ENCODE results near the gene TTC39A. TPM values are rescaled to one million over a fixed set of nuclear protein-coding genes. Genes with fewer than 3 reads are reported as not detected.

TTC39A gene
- total and polyA plus RNA-seq, 12 donors = 4.3 to 38.7 (median 20.4) TPM

DNA sequence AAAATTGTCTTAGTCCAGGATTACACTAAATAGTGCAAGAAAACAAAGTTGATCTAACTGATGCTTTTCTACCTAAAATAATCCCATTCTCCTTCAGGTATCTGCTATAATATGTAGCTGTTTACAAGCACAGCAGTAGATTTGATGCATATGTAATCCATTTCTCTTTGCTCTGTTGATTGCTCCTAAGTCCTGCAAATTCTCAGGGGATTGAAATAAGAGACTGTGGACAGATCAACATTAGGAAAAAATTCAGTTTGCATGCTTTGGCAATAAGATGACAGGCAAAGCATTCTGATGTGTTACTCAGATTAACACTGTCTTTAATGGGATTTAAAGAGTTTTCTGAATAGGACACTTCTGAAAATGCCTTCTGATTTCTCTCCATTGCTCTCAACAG lies 59.6 kb downstream of the TTC39A start:
- intact Hi-C loops (cut with DNase I) = no loop called here
- no peaks in the 10 kb centered on the region for H3K9me3 ChIP-seq
- no peak for DNase-seq
- TF ChIP-seq, protein P1, sequence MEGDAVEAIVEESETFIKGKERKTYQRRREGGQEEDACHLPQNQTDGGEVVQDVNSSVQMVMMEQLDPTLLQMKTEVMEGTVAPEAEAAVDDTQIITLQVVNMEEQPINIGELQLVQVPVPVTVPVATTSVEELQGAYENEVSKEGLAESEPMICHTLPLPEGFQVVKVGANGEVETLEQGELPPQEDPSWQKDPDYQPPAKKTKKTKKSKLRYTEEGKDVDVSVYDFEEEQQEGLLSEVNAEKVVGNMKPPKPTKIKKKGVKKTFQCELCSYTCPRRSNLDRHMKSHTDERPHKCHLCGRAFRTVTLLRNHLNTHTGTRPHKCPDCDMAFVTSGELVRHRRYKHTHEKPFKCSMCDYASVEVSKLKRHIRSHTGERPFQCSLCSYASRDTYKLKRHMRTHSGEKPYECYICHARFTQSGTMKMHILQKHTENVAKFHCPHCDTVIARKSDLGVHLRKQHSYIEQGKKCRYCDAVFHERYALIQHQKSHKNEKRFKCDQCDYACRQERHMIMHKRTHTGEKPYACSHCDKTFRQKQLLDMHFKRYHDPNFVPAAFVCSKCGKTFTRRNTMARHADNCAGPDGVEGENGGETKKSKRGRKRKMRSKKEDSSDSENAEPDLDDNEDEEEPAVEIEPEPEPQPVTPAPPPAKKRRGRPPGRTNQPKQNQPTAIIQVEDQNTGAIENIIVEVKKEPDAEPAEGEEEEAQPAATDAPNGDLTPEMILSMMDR (IDR thresholded peaks at IDR 0.05) = no peak
- H3K27me3 ChIP-seq = no peaks in the 10 kb centered on the region
- no peak overlapping the region for H3K27ac ChIP-seq
- no peak for ATAC-seq
- peaks cover 0 to 50% (median 41%) of the 10 kb centered on the region in 9 donors for H3K4me1 ChIP-seq
- peaks cover 0 to 58% (median 0%) of the 10 kb centered on the region in 9 donors for H3K36me3 ChIP-seq
- H3K4me3 ChIP-seq = no peak overlapping the region

DNA sequence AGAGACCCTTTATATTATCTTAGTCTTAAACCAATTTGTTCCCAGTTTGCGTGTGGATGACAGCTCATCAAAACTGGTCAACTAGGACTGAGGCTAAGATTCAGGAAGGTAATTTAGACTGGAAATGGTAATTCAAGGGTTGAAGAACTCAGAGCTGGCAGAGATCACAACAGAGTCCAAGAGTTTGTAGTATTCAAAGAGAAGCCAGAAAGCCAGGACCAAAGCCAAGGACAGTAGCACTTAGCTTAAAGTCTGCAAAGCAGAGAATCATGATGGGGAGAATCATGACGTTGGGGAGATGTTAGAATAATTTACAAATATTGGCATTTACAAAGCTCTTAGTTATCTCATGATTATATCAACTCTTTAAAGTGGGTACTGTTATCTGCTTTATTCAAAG lies 61.7 kb downstream of the TTC39A start:
- peaks cover 5 to 71% (median 62%) of the 10 kb centered on the region in 9 donors for H3K4me1 ChIP-seq
- H3K9me3 ChIP-seq = no peaks in the 10 kb centered on the region
- no peak overlapping the region for H3K4me3 ChIP-seq
- peaks cover 0 to 42% (median 0%) of the 10 kb centered on the region in 9 donors for H3K36me3 ChIP-seq
- H3K27me3 ChIP-seq = no peaks in the 10 kb centered on the region
- TF ChIP-seq, protein P1 (IDR thresholded peaks at IDR 0.05) = no peak
- WGBS, 2 donors = 49 to 51% methylated on average over 2 of the region's 2 CpGs
- DNase-seq = no peak
- intact Hi-C loops (cut with DNase I) = no loop called here
- peak overlapping the region in 6 of 10 donors; percentile 4 to 54 (median 28) for H3K27ac ChIP-seq
- ATAC-seq = peak in 4 of 8 donors; percentile 32 to 57 (median 37)

DNA sequence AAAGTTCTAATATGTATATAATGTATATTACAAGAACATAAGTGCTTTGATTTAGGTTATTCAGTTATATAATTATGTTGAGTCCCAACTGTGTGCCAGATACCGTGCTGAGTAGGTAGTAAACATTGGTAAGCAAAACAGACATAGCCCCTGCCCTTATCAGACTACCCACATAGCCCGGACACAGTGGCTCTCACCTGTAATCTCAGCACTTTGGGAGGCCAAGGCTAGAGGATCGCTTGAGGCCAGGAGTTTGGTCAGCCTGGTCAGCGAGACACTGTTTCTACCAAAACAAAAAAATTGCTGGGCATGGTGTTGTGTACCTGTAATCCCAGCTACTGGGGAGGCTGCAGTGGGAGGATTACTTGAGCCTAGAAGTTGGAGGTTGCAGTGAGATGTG lies 63.6 kb downstream of the TTC39A start:
- no peak overlapping the region for H3K27ac ChIP-seq
- TF ChIP-seq, protein P1 (IDR thresholded peaks at IDR 0.05) = no peak

DNA sequence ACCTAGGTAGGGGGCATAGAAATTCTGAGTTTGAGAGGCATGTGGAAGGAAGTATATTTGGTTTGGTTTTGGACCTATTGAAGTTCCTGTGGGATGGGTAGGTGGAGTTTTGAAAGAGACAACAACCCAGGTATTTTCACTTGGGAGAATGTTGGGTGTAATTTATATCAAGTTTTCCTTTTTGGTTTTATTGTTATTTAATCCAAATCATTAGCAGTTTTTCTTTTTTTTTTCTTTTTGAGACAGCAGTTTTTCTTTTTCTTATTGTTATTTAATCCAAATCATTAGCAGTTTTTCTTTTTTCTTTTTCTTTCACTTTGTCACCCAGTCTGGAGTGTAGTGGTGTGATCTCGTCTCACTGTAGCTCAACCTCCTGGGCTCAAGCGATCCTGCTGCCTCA lies 64.2 kb downstream of the TTC39A start:
- intact Hi-C loops (cut with DNase I) = no loop called here
- Histone ChIP-seq H3K9me3 (no peaks in the 10 kb centered on the region), H3K36me3 (peaks cover 0 to 17% (median 0%) of the 10 kb centered on the region in 9 donors), H3K4me1 (peaks cover 5 to 96% (median 82%) of the 10 kb centered on the region in 9 donors), H3K27ac (peak overlapping the region in 1 of 10 donors; percentile 80), H3K27me3 (no peaks in the 10 kb centered on the region), H3K4me3 (no peak overlapping the region)
- DNase-seq (no peak), ATAC-seq (no peak)
- WGBS, 2 donors = 96 to 98% methylated on average over 2 of the region's 2 CpGs
- TF ChIP-seq, protein P1 (IDR thresholded peaks at IDR 0.05) = no peak

More for the DNA sequence above, 63.6 kb downstream of the TTC39A start:
- H3K36me3 ChIP-seq = peaks cover 0 to 23% (median 0%) of the 10 kb centered on the region in 9 donors
- H3K27me3 ChIP-seq = no peaks in the 10 kb centered on the region
- DNase-seq (no peak), ATAC-seq (no peak)
- H3K4me3 ChIP-seq = no peak overlapping the region
- no peaks in the 10 kb centered on the region for H3K9me3 ChIP-seq
- peaks cover 5 to 90% (median 79%) of the 10 kb centered on the region in 9 donors for H3K4me1 ChIP-seq
- intact Hi-C loops (cut with DNase I) = no loop called here
- 97 to 98% methylated on average over 4 of the region's 4 CpGs for WGBS, 2 donors
